WTC11 (cell line): ENCODE measurements around the gene TRNP1. TPM values are rescaled to one million over a fixed set of nuclear protein-coding genes. Genes with fewer than 3 reads are reported as not detected.
A peak's percentile ranks its signal among the peaks of the same experiment; 100 is the strongest.

Source experiments
- CBFB ChIP-seq: sonication (generic); formaldehyde crosslinking; IDR thresholded peaks from 2 replicates; pipeline ENCODE4 v1.8.1; 2022; ENCODE audit warnings: mild to moderate bottlenecking, low read depth, missing genetic modification reagents
- CREB1 ChIP-seq: sonication (generic); formaldehyde crosslinking; IDR thresholded peaks from 2 replicates; pipeline ENCODE4 v1.8.0; 2023; ENCODE audit warnings: mild to moderate bottlenecking, missing genetic modification reagents
- ESRRA ChIP-seq: sonication (generic); formaldehyde crosslinking; IDR thresholded peaks from 2 replicates; pipeline ENCODE4 v1.8.1; 2022; ENCODE audit warnings: mild to moderate bottlenecking, missing genetic modification reagents, borderline replicate concordance
- GTF2I ChIP-seq: fragments of 250-450 bp; sonication (Bioruptor Pico); conservative IDR thresholded peaks from 2 replicates; pipeline ENCODE4 v1.4.0; 2021; ENCODE audit warnings: mild to moderate bottlenecking
- JUN ChIP-seq: sonication (generic); formaldehyde crosslinking; IDR thresholded peaks from 2 replicates; pipeline ENCODE4 v1.8.0; 2023; ENCODE audit warnings: mild to moderate bottlenecking, missing genetic modification reagents
- MYBL2 ChIP-seq: sonication (generic); formaldehyde crosslinking; IDR thresholded peaks from 2 replicates; pipeline ENCODE4 v1.8.1; 2023; ENCODE audit warnings: mild to moderate bottlenecking, moderate library complexity, missing genetic modification reagents
- NR1H2 ChIP-seq: sonication (generic); formaldehyde crosslinking; IDR thresholded peaks from 2 replicates; pipeline ENCODE4 v1.9.0; 2021; ENCODE audit warnings: mild to moderate bottlenecking, moderate library complexity, missing genetic modification reagents
- SOX15 ChIP-seq: fragments of 250-450 bp; sonication (Bioruptor Pico); IDR thresholded peaks from 2 replicates; pipeline ENCODE4 v1.9.0; 2021; ENCODE audit warnings: mild to moderate bottlenecking
- SP1 ChIP-seq: sonication (generic); formaldehyde crosslinking; conservative IDR thresholded peaks from 2 replicates; pipeline ENCODE4 v1.8.1; 2022; ENCODE audit warnings: missing genetic modification reagents
- ZBTB21 ChIP-seq: sonication (generic); formaldehyde crosslinking; IDR thresholded peaks from 2 replicates; pipeline ENCODE4 v1.8.1; 2023; ENCODE audit warnings: mild to moderate bottlenecking, missing genetic modification reagents, borderline replicate concordance
- ZNF416 ChIP-seq: fragments of 250-450 bp; sonication (Bioruptor Pico); IDR thresholded peaks from 2 replicates; pipeline ENCODE4 v1.9.0; 2021; ENCODE audit warnings: mild to moderate bottlenecking, inconsistent platforms
- total RNA-seq: library from RNA; stranded (reverse); gene quantifications from 3 replicates; pipeline ENCODE4 v1.2.3, GENCODE V29; 2021
- TF ChIP-seq, protein P1 (sequence below): sonication (generic); formaldehyde crosslinking; IDR thresholded peaks from 2 replicates; pipeline ENCODE4 v1.8.1; 2022; ENCODE audit warnings: mild to moderate bottlenecking, moderate library complexity, missing genetic modification reagents
- TF ChIP-seq, protein P2 (sequence below): fragments of 250-450 bp; sonication (Bioruptor Pico); IDR thresholded peaks from 2 replicates; pipeline ENCODE4 v1.8.0; 2021; ENCODE audit warnings: mild to moderate bottlenecking
- TF ChIP-seq, protein P3 (sequence below): sonication (generic); formaldehyde crosslinking; IDR thresholded peaks from 2 replicates; pipeline ENCODE4 v1.8.0; 2022; ENCODE audit warnings: mild to moderate bottlenecking, missing genetic modification reagents
- TF ChIP-seq, protein P4 (sequence below): sonication (generic); formaldehyde crosslinking; IDR thresholded peaks from 2 replicates; pipeline ENCODE4 v1.8.1; 2022; ENCODE audit warnings: mild to moderate bottlenecking, missing genetic modification reagents, moderate library complexity, borderline replicate concordance
- TF ChIP-seq, protein P5 (sequence below): sonication (generic); formaldehyde crosslinking; IDR thresholded peaks from 2 replicates; pipeline ENCODE4 v1.8.1; 2023; ENCODE audit warnings: mild to moderate bottlenecking, missing genetic modification reagents
- TF ChIP-seq, protein P6 (sequence below): sonication (generic); formaldehyde crosslinking; IDR thresholded peaks from 2 replicates; pipeline ENCODE4 v1.8.0; 2022; ENCODE audit warnings: missing genetic modification reagents
- TF ChIP-seq, protein P7 (sequence below): fragments of 250-450 bp; sonication (Bioruptor Pico); IDR thresholded peaks from 2 replicates; pipeline ENCODE4 v1.9.0; 2021; ENCODE audit warnings: mild to moderate bottlenecking, borderline replicate concordance
- TF ChIP-seq, protein P8 (sequence below): sonication (generic); formaldehyde crosslinking; IDR thresholded peaks from 2 replicates; pipeline ENCODE4 v1.8.1; 2023; ENCODE audit warnings: mild to moderate bottlenecking, missing genetic modification reagents

TRNP1 gene
- total RNA-seq, 1 experiment from 2014 or later, result 37.6 TPM

DNA sequence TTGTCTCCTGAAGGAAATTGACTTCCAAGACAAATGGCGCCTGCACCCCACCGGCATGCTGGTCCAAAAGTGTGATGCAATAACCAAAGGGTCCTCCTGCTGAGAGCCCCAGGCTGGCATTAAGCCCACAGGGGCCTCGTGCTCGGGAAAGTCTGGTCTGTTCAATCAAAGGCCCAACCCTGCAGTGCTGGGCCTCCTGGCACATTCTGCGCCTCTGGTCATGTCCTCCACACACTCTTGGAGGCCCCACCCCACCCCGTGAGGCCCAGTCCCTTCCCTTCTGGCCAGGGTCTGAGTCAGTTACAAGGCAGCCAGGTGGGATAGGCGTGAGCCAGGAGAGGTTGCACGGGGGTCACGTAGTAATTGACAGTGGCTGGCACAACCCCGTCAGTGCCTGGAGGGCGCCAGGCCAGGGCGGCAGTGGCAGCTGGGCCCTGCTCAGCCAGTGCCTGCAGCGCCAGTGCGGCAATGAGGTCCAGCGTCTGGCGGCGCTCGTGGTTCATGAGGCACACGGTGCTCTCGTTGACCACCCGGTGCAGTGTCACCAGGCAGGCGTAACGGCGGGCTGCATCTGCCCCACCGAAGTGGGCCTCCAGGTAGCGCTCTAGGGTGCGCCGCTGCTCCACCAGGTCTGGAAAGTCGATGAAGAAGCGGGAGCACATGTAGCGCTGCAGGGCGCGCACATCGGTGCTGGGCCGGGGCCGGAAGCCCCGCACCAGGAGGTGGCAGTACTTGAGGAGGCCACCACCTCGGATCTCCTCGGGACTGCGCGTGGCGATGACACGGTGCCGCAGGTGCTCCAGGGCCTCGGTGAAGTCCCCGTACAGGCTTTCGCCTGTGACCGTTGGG is 12.4 kb downstream of the TRNP1 start (continued):
- TF ChIP-seq, protein P1, sequence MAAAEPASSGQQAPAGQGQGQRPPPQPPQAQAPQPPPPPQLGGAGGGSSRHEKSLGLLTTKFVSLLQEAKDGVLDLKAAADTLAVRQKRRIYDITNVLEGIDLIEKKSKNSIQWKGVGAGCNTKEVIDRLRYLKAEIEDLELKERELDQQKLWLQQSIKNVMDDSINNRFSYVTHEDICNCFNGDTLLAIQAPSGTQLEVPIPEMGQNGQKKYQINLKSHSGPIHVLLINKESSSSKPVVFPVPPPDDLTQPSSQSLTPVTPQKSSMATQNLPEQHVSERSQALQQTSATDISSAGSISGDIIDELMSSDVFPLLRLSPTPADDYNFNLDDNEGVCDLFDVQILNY (CRISPR knock-in tag), result no peak
- TF ChIP-seq MYBL2 (CRISPR knock-in tag) (no peak), CREB1 (CRISPR knock-in tag) (0 out of 2 replicates have a peak, but pooled peaks have one; percentile 48), ZNF416 (CRISPR knock-in tag) (no peak; the same call in 1 of the 2 replicates), JUN (CRISPR knock-in tag) (no peak), NR1H2 (CRISPR knock-in tag) (no peak), ESRRA (CRISPR knock-in tag) (no peak), SP1 (no peak), ZBTB21 (peak; percentile 65), CBFB (0 out of 2 replicates have a peak, but pooled peaks have one; percentile 28), SOX15 (CRISPR knock-in tag) (no peak), GTF2I (CRISPR knock-in tag) (no peak)
- TF ChIP-seq, protein P2, sequence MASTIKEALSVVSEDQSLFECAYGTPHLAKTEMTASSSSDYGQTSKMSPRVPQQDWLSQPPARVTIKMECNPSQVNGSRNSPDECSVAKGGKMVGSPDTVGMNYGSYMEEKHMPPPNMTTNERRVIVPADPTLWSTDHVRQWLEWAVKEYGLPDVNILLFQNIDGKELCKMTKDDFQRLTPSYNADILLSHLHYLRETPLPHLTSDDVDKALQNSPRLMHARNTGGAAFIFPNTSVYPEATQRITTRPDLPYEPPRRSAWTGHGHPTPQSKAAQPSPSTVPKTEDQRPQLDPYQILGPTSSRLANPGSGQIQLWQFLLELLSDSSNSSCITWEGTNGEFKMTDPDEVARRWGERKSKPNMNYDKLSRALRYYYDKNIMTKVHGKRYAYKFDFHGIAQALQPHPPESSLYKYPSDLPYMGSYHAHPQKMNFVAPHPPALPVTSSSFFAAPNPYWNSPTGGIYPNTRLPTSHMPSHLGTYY (CRISPR knock-in tag), result no peak
- TF ChIP-seq, protein P3, sequence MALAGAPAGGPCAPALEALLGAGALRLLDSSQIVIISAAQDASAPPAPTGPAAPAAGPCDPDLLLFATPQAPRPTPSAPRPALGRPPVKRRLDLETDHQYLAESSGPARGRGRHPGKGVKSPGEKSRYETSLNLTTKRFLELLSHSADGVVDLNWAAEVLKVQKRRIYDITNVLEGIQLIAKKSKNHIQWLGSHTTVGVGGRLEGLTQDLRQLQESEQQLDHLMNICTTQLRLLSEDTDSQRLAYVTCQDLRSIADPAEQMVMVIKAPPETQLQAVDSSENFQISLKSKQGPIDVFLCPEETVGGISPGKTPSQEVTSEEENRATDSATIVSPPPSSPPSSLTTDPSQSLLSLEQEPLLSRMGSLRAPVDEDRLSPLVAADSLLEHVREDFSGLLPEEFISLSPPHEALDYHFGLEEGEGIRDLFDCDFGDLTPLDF (CRISPR knock-in tag), result no peak
- TF ChIP-seq, protein P4, sequence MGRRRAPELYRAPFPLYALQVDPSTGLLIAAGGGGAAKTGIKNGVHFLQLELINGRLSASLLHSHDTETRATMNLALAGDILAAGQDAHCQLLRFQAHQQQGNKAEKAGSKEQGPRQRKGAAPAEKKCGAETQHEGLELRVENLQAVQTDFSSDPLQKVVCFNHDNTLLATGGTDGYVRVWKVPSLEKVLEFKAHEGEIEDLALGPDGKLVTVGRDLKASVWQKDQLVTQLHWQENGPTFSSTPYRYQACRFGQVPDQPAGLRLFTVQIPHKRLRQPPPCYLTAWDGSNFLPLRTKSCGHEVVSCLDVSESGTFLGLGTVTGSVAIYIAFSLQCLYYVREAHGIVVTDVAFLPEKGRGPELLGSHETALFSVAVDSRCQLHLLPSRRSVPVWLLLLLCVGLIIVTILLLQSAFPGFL (CRISPR knock-in tag), result no peak
- TF ChIP-seq, protein P5, sequence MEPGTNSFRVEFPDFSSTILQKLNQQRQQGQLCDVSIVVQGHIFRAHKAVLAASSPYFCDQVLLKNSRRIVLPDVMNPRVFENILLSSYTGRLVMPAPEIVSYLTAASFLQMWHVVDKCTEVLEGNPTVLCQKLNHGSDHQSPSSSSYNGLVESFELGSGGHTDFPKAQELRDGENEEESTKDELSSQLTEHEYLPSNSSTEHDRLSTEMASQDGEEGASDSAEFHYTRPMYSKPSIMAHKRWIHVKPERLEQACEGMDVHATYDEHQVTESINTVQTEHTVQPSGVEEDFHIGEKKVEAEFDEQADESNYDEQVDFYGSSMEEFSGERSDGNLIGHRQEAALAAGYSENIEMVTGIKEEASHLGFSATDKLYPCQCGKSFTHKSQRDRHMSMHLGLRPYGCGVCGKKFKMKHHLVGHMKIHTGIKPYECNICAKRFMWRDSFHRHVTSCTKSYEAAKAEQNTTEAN, result no peak
- TF ChIP-seq, protein P6, sequence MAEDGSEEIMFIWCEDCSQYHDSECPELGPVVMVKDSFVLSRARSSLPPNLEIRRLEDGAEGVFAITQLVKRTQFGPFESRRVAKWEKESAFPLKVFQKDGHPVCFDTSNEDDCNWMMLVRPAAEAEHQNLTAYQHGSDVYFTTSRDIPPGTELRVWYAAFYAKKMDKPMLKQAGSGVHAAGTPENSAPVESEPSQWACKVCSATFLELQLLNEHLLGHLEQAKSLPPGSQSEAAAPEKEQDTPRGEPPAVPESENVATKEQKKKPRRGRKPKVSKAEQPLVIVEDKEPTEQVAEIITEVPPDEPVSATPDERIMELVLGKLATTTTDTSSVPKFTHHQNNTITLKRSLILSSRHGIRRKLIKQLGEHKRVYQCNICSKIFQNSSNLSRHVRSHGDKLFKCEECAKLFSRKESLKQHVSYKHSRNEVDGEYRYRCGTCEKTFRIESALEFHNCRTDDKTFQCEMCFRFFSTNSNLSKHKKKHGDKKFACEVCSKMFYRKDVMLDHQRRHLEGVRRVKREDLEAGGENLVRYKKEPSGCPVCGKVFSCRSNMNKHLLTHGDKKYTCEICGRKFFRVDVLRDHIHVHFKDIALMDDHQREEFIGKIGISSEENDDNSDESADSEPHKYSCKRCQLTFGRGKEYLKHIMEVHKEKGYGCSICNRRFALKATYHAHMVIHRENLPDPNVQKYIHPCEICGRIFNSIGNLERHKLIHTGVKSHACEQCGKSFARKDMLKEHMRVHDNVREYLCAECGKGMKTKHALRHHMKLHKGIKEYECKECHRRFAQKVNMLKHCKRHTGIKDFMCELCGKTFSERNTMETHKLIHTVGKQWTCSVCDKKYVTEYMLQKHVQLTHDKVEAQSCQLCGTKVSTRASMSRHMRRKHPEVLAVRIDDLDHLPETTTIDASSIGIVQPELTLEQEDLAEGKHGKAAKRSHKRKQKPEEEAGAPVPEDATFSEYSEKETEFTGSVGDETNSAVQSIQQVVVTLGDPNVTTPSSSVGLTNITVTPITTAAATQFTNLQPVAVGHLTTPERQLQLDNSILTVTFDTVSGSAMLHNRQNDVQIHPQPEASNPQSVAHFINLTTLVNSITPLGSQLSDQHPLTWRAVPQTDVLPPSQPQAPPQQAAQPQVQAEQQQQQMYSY (CRISPR knock-in tag), result no peak
- TF ChIP-seq, protein P7, sequence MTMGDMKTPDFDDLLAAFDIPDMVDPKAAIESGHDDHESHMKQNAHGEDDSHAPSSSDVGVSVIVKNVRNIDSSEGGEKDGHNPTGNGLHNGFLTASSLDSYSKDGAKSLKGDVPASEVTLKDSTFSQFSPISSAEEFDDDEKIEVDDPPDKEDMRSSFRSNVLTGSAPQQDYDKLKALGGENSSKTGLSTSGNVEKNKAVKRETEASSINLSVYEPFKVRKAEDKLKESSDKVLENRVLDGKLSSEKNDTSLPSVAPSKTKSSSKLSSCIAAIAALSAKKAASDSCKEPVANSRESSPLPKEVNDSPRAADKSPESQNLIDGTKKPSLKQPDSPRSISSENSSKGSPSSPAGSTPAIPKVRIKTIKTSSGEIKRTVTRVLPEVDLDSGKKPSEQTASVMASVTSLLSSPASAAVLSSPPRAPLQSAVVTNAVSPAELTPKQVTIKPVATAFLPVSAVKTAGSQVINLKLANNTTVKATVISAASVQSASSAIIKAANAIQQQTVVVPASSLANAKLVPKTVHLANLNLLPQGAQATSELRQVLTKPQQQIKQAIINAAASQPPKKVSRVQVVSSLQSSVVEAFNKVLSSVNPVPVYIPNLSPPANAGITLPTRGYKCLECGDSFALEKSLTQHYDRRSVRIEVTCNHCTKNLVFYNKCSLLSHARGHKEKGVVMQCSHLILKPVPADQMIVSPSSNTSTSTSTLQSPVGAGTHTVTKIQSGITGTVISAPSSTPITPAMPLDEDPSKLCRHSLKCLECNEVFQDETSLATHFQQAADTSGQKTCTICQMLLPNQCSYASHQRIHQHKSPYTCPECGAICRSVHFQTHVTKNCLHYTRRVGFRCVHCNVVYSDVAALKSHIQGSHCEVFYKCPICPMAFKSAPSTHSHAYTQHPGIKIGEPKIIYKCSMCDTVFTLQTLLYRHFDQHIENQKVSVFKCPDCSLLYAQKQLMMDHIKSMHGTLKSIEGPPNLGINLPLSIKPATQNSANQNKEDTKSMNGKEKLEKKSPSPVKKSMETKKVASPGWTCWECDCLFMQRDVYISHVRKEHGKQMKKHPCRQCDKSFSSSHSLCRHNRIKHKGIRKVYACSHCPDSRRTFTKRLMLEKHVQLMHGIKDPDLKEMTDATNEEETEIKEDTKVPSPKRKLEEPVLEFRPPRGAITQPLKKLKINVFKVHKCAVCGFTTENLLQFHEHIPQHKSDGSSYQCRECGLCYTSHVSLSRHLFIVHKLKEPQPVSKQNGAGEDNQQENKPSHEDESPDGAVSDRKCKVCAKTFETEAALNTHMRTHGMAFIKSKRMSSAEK (CRISPR knock-in tag), result no peak
- TF ChIP-seq, protein P8, sequence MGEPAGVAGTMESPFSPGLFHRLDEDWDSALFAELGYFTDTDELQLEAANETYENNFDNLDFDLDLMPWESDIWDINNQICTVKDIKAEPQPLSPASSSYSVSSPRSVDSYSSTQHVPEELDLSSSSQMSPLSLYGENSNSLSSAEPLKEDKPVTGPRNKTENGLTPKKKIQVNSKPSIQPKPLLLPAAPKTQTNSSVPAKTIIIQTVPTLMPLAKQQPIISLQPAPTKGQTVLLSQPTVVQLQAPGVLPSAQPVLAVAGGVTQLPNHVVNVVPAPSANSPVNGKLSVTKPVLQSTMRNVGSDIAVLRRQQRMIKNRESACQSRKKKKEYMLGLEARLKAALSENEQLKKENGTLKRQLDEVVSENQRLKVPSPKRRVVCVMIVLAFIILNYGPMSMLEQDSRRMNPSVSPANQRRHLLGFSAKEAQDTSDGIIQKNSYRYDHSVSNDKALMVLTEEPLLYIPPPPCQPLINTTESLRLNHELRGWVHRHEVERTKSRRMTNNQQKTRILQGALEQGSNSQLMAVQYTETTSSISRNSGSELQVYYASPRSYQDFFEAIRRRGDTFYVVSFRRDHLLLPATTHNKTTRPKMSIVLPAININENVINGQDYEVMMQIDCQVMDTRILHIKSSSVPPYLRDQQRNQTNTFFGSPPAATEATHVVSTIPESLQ (CRISPR knock-in tag), result no peak
